HG03280 (cell line): ENCODE results near the gene HTRA3.

Source experiments
- ATAC-seq: cut with Tn5 transposase; IDR thresholded peaks from one replicate; pipeline ENCODE4 v1.9.1; 2021; ENCODE audit warnings: mild to moderate bottlenecking, moderate library complexity; ENCODE audit not compliant: unreplicated experiment

HTRA3 gene

GRCh38 chr4:8245884-8246833, 23.4 kb upstream of the HTRA3 start:
- no peak for ATAC-seq

GRCh38 chr4:8247047-8247930, 22.3 kb upstream of the HTRA3 start:
- ATAC-seq = no peak

DNA sequence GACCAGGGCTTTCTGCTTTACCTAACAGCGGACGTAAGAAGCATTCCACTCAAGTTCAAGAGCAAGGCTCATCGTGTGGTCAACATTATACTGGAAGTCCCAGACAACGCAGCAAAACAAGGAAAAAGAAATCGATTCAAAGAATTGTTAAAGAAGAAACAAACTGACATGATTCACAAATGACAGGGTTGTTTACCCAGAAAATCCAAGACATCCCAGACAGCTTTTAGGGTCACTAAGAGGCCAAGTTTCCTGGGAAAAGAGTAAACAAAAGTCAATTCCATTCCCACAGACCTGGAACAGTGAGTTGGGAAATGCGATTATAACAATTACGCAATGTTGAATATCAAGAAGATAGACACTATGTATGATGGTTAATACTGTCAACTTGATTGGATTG, 21.5 kb upstream of the HTRA3 start:
- no peak for ATAC-seq

- no peak for ATAC-seq
These were observed 19.3 kb upstream of the HTRA3 start for GRCh38 chr4:8250227-8250626.

GRCh38 chr4:8250637-8251036, 18.9 kb upstream of the HTRA3 start:
- no peak for ATAC-seq

DNA sequence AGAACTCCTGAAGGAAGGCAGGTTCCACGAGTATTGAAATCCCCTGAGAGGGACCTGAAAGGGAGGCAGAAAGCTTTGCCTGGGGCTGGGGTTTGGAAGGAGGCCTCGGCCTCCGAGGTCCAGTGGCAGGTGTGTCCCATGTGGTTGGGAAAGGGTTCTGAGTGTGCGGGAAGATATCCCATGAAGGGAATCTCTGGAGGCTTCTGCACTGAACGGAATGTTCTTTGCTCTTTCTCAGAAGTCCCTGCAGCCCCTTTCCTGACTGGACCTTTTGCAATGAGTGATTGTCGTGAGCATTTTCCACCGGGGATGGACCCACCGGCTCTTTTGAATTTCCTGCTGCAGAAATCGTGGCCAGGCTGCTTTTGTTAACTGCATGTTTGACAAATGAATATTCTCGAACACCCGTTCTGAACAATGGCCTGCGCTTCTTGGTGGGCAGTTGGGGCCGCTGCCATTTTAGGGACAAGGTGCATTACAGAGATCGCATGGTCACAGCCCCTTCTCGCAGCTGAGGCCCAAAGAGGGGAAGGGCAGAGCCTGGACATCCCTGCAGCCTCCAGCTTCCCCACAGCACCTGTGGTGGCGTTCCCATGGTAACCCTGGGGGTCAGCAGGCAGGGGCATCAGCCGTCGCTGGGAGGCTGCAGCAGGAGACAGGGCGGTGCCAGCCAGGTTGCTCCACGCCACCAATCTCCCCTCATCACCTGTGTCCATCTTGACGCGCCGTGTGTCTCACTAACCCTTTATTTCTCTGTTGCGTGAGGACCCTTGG, 18.3 kb upstream of the HTRA3 start:
- ATAC-seq = no peak

DNA sequence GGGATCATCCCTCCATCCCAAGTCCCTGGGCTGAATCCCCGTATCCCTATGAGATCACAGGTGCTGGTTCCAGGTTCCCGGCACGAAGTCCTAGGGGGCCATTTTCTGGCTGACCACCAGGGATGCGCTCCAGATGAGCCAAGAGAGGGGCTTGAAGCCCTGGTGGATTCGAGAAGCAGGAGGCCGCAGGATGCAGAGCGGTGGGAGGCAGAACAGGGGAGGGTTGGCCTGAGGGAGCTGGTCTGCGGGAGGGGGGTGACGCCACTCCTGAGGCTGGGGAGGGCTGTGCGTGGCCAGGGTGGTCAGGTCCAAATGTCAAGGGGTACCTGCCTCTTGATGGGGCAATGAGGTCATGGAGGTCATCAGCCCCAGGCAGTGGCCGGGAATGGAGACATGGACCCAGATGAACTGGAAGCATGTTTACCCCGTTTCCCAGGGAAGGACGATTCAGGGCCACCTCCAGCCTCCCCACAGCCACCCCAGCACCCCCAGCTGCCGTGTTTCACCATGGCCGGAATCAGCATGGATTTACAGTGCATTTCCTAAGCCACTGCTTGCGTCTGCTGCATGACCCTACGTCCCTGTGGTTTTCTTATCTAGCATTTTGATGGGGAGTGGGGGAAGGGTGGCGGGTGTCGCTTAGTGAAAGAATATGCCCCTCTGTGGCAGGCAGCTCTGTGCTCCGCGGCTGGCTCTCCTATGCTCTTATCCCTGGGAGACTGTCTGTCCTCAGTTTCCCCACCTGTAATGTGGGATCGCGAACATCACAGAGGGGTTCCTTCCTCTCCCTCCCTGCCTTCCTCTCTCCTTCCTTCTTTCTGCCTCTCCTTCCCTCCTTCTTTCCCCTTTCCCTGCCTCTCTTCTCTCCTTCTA, 17.0 kb upstream of the HTRA3 start:
- ATAC-seq = no peak

GRCh38 chr4:8254076-8254475, 15.5 kb upstream of the HTRA3 start:
- no peak for ATAC-seq

GRCh38 chr4:8255698-8256441, 13.7 kb upstream of the HTRA3 start:
- no peak for ATAC-seq

GRCh38 chr4:8257854-8258253, 11.7 kb upstream of the HTRA3 start:
- ATAC-seq = no peak

GRCh38 chr4:8258552-8259212, 10.9 kb upstream of the HTRA3 start:
- no peak for ATAC-seq

DNA sequence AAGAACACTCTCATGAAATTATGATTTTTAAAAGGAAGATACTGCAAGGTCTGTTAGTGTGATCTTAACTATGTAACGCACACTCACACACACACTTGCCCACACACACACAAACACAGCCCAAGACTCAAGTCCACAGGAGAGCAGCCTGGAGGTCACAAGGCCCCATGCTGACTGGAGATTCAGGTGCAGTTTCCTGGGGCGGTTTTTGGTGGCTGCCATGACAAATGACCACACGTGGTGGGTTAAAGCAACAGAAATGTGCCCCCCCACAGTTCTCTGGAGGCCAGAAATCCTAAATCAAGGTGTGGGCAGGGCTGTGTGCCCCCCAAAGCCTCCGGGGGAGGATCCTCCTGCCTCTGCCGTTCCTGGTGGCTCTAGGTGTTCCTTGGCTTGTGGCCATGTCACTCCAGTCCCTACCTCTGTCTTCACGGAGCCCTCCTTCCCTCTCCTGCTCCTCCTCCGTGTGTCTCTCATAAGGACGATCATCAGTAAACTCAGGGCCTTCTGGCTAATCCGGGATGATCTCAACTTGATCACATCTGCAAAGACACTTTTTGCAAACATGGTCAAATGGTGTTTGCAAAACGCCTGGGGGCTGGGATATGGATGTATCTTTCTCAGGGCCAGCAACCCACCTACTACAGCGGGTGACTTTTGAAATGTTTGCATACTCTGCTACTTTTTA, 9.7 kb upstream of the HTRA3 start:
- no peak for ATAC-seq

- ATAC-seq = no peak
These were observed 8.9 kb upstream of the HTRA3 start for GRCh38 chr4:8260656-8261111.

- no peak for ATAC-seq
These were observed 7.6 kb upstream of the HTRA3 start for GRCh38 chr4:8261851-8262535.

DNA sequence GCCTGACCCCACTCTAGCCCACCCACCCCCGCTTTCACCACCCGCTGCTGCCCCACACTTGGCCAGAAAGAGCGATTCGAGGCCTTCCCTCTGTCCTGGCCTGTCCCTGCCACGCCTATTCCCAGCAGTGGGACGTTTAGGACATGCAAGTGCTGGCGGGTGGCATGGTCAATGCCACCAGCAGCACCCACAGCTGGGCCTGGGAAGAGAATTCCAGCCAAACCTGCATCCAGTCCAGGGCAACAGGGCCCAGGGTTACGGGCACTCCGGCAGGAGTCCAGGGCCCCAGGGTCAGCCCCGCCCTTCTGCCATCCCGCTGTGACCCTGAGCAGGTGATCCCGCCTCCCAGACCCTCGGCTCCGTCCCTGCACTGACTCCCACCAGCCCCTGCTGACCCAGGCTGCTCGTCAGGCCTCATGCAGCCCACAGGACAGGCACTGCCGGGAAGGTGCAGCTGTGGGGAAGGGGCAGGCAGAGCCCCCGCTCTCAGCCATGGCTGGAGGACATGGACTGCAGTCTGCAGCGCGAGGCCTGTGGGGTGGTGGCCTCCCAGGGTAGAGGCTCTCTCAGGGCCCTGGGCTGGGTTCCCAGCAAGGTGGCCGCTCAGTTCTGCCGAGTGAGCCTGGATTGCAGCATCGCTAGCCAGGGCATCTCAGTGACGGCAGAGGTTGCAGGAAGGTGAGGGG, 6.8 kb upstream of the HTRA3 start:
- ATAC-seq = no peak

DNA sequence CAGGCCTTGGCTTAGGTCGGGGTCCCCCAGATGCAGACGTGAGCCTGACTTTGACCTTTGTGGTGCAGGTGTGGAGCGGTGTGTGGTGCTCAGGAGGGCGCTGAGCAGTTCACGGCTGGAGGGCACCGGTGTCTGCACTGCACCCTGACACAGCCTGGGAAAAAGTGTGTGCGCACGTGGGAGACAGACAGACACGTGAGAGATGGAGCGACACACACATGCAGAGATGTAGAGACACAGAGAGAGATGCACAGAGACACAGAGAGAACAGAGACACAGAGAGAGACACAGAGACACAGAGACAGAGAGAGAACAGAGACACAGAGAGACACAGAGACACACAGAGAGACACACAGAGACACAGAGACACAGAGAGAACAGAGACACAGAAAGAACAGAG, 6.2 kb upstream of the HTRA3 start:
- no peak for ATAC-seq

DNA sequence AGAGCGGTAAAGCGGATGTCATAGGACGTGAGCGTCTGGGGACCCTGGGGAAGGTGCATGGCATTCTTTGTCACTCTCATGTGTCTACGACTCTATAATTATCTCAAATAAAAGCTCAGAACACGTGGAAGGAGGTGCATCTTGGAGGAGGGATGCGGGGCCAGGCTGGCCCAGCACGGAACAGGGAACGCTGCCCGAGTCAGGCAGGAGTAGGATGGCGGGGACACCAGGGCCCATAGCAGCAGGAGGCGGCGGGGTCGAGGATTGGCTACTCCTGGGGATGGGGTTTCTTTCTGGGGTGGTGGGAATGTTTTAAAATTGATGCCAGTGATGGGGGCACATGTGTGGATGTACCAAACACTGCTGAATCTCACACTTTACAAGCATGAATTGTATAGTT, 5.4 kb upstream of the HTRA3 start:
- no peak for ATAC-seq
